DMS 273 (cell line): ENCODE data around the gene NSMF.
"Not testable (repeated sequence)": the region's sequence is repeated elsewhere in the genome, so short reads cannot be mapped to it uniquely, and the experiment has no call there.

ENCODE experiments used
- DNase-seq: peaks from one replicate; lab custom pipeline; 2025; ENCODE audit not compliant: unreplicated experiment; lab: John Stamatoyannopoulos, UW

NSMF gene

GRCh38 chr9:137477778-137478612 is 18.9 kb upstream of the NSMF start:
- DNase-seq, result no peak

DNA sequence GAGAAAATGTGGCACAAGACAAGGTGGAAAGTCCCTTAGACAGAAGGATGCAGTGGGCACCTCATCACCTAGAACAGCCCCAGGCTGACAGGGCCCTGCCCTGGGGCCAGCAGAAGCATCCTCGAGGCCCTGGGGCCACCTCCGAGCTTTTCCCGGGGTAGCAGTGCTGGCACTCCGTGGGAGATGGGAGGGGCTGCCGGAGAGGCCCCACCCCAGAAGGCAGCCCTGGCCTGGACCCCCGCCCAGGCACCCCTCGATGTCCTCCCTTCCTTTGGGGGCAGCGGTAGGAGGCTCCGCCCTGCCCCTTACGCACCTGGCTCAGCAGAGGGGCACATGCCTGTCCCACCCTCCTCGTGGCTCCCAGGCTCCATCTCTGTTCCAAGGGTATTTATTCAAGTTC is 17.7 kb upstream of the NSMF start:
- DNase-seq, result no peak

DNA sequence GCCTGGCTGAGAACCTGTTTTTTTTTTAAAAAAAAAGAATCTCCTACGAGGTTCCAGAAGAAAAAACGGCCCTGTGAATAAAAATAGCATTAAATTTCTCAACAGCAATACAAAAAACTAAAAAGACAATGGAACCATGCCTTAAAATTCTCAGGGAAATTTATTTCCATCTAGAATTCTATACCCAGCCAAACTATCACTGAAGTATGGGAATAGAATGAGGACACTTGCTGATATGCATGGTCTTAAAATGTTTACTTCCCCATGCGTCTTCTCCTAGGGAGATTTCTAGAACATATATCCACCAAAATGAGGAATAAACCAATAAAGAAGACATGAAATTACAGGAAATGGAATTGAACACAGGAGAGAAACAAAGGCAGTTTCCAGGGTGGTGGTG is 16.5 kb upstream of the NSMF start:
- DNase-seq, result no peak

DNA sequence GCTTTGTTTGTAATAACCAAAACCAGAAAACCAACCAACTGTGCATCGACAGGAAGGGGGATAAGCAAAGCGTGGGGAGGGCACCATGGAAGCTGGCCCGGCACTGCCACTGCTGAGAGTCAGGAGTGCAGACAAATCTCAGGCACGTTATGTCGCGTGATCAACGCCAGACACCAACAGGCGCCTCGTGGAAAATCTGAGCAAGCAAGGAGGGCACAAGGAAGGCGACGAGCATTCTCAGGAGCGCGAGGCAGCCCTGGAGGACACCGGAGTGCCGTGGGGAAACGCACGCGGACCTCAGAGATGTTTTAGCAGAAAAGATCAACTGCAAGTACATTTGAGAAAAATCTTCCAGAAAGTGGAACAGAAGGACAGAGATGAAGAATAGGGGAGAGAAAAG is 15.1 kb upstream of the NSMF start:
- no peak for DNase-seq

DNA sequence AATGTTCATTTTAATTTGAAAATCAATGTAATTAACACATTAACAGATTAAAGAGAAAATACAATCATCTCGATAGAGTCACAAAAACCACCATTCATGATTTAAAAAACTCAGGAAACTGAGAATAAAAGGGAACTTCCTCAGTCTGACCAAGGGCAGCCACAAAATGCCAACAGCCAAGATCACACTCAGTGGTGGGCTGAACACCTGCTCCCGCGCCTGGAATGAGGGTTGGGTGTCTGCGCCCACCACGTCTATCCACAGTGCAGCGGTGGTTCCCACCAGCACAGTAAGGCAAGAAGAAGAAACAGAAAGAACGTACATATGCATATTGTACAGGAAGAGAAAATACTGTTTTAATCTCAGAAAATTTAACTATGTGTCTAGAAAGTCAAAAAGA is 11.7 kb upstream of the NSMF start:
- no peak for DNase-seq

DNA sequence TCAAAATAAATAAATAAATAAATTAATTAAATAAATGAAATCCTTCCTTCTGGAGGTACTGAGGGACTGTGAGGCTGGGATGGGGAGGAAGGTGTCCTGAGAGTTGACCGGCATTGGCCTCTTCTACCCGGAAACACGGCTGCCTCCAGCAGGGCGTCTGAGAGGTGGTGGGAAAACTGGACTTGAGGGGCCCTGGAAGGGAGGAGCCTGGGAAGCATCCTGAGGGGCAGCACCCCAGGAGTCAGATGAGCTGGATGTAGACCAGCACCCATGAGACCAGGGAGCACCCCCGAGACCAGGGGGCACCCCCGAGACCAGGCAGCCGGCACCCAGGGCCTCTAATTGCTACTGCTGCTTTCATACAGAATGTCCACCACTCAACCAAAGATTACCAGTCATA is 8.8 kb upstream of the NSMF start:
- no peak for DNase-seq

DNA sequence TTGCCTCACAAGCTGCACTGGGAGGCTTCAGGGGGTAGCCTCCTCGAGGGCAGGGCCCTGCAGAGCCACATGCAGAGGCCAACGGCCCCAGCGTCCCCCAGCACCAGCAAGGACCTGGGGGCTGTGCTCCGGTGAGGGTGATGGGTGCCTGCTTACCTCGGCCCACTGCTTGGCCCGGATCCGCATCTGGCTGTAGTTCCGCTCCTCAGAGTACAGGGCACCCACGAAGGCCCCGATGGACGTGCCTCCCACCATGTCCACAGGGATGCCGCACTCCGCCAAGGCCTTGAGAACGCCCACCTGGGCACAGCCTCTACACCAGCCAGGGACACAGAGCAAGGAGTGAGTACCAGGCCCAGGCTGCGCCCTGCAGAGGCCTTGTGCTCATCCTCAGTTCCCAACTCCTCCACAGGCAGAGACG is 8.0 kb upstream of the NSMF start:
- no peak for DNase-seq

DNA sequence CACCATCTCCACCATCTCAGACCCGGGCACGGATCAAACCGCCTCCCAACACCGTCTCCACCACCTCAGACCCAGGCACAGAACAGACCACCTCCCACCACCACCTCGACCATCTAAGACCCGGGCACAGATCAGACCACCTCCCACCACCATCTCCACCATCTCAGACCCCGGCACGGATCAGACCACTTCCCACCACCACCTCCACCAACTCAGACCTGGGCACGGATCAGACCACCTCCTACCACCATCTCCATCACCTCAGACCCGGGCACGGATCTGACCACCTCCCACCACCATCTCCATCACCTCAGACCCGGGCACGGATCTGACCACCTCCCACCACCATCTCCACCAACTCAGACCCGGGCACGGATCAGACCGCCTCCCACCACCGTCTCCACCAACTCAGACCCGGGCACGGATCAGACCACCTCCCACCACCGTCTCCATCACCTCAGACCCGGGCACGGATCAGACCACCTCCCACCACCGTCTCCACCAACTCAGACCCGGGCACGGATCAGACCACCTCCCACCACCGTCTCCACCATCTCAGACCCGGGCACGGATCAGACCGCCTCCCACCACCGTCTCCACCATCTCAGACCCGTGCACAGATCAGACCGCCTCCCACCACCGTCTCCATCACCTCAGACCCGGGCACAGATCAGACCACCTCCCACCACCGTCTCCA is 7.4 kb upstream of the NSMF start:
- DNase-seq, result not testable (repeated sequence)

GRCh38 chr9:137465720-137466388 is 6.7 kb upstream of the NSMF start:
- DNase-seq, result no peak

- DNase-seq, result no peak
Measured at GRCh38 chr9:137465000-137465719, 6.0 kb upstream of the NSMF start.

GRCh38 chr9:137464291-137464999 is 5.3 kb upstream of the NSMF start:
- no peak for DNase-seq

- DNase-seq, result no peak
Measured at GRCh38 chr9:137463931-137464290, 4.8 kb upstream of the NSMF start.

DNA sequence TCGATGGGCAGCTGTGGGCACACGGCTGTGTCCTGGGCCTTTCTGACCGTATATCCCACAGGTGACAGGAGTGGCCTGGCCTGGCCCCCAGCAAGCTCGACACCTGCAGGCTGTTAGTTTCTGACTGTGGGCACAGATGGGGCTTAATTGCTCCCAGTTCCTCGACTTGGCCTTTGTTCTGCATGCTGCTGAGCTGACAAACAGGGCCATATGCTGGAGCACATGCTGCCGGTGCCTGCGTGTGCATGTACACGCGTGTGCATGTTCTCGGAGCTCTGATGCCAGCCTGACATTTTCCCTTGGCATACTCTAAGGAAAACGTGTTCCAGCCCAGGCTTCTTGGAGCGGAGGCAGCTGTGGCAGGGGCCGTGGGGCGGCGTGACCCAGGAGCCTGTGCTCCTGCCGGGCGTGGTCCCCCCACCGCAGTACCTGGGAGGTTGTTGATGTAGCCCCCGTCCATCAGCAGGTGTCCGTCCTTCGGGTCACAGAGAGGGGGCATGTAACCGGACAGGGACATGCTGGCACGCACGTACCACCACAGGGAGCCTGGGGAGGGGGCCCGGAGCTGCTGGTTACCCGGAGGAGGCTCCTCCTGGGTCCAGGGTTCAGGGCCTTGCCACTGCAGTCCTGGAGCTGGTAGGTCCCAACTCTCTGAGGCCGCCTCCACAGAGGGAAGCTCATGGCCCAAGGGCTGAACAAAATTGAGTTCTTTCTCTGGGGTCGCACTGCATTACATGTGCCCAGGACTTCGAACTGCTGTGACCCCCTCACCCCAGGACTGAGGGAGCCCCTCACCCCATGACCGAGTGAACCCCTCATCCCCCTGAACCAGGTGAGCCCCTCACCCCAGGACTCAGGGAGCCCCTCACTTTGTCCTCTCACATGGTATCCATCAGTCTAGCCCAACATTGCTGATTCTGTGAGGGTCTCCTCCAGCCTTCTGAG is 4.1 kb upstream of the NSMF start:
- peak; percentile 87 for DNase-seq

DNA sequence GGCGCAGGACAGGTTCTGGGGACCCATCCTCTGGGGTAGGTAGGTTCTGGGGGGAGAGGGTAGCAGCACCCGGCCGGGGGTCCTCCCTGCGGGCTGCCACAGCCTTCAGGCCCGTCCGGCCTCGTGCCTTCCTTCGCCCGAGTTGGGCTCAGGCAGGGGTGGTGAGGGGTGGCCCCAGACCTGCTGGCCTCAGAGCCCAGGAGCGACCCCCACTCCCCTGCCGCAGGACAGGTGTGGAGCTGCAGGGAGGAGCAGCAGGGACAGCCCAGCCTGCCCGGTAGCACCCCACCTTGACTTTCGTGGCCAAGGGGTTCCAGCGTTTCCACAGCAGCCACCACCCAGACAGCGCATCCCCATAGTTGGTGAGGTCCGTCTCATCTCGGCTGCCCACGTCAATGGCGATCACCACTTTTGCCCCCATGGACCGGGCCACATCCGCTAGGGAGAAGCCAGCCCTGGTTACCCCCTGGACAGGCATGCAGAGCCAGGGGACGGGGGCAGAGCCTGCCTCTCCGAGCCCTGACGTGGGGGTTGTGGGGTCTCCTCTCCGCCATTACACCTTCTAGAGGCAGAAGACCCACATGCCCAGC is 3.4 kb upstream of the NSMF start:
- DNase-seq, result no peak

DNA sequence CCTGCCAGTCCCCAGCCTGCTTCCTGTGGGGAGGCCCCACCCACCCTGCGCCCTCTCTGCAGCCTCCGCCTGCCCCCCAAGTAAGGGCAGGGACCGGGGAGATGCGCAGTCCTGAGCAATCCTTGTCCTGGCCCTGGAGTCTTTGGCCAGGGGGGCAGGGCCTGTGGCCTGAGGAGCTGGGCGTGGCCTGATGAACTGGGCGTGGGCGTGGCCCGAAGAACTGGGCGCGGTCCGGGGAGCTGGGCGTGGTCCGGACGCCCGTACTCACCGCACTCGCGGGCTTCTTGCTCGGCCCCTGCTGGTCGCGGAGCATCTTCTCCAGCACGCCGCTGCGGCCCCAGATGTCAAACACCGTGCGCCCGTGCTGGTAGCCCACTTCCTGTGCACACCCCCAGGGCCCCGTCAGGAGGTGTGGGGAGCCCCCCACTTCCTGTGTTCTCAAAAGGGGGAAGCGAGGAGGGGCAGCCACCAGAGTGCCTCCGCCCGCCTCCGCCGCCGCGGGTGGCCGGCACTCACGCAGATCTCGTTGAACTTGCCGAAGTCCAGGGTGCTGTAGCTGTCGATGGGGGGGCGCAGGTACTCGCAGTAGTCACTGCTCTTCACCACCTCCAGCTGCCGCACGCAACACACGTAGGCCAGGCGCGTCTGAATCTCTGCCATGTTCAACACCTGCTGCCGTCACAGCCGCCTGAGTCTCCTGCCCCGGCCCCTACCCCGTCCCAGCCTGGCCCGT is 2.7 kb upstream of the NSMF start:
- no peak for DNase-seq

DNA sequence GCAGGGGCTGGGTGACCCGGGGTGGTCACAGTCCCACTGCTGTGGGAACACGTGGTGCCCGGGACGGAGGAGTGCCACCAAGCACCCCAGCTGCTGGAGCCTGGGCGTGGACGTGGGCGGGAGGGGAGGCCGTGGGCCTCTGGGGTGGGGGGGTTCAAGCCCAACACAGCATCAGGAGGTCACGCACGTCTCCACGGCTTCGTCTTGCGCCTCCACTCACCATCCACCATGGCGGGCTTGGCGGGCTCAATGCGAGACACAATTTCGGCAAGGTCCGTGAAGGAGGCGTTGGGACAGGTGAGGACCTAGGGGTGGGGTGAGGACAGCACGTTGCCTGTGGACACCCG is 2.2 kb upstream of the NSMF start:
- no peak for DNase-seq

DNA sequence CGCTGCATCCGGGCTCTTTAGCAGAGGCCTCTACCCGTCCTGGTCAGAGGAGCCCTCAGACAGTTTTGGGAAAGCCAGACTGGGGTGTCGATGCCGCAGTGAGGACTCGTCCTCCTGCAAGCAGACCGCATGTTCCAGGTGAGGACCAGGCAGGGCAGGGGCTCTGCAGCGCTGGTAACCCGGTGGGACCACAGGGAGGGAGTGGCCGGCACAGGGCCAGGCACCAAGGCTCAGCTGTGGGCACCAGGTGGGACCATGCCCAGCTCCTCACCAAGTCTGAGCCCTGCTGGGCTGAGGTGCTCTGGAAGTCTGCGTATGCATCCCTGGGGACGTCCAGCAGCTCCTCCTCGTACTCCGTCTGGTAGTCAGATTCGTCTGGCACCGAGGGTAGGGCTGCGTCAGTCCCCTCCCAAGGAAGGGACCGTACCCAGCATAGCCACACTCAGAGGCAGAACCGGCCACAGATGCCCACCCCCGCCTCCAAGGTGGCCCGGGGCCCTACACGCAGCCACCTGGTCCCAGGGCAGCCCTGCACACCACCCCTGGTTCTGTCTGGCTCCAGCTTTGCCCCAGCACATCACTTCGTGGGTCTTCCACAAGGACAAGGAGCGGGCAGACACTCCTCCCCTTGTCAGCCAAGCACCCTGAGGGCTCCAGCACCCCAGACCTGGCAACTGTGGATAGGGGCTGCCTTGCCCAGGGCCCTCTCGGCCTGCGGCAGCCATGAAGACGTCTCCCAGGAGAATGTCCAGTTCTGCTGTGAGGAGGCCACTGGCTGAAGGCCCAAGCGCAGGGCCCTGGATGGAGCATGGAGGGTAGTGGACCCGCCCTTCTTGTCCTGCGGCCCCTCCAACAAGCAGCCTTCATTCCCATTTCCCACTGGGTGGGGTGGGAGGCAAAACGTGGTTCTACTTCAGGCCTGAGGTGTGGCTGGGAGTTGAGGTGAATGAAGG is 1.5 kb upstream of the NSMF start:
- no peak for DNase-seq
